ENCODE results near the gene ATP10B.
"Not testable (repeated sequence)": the region's sequence is repeated elsewhere in the genome, so short reads cannot be mapped to it uniquely, and the experiment has no call there.

GRCh38 chr5:160812996-160813395 lies 39.0 kb downstream of the ATP10B start:
- TF ChIP-seq CTCF, POLR2A (IDR thresholded peaks at IDR 0.05): not testable (repeated sequence)

Data from Peyer's patch (tissue), 4 donors.